ENCODE results near the gene KATNIP.

KATNIP gene

DNA sequence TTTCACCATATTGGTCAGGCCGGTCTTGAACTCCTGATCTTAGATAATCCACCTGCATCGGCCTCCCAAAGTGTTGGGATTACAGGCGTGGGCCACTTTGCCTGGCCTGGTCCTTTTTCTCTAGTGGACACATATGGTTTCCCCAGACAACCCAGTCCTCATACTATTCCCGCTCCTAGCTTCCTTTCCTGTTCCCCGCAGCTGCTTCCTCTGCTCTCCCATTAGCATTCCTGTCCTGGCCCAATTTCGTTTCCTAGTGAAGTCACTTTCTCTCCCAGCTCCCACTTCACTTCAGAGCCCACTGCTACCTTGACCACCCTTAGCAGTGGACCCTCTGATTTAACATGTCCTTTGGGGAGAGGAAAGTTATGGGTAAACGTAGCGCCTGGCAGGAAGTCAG is 11.3 kb downstream of the KATNIP start (continued):
- TF ChIP-seq, protein P1, sequence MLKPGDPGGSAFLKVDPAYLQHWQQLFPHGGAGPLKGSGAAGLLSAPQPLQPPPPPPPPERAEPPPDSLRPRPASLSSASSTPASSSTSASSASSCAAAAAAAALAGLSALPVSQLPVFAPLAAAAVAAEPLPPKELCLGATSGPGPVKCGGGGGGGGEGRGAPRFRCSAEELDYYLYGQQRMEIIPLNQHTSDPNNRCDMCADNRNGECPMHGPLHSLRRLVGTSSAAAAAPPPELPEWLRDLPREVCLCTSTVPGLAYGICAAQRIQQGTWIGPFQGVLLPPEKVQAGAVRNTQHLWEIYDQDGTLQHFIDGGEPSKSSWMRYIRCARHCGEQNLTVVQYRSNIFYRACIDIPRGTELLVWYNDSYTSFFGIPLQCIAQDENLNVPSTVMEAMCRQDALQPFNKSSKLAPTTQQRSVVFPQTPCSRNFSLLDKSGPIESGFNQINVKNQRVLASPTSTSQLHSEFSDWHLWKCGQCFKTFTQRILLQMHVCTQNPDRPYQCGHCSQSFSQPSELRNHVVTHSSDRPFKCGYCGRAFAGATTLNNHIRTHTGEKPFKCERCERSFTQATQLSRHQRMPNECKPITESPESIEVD (tag by site-specific recombination; IDR thresholded peaks at IDR 0.05), result no peak

DNA sequence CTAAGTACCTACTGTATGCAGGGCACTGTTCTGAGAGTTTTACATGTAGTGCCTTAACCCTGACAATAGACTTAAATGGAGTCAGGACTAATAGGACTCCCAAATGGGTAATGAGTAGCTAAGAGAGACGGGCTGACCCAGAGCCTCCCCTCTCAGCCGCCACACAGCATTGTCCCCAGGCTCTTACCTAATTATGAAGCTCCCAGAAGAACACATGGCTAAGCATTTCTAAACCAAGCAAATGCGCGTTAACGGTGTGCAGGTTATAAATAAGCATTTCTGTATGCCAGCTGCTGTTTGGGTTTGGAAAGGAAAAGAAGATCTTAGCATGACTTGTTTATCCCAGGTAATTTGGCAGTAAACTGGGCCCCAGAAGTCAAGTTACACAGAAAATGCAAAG is 14.3 kb downstream of the KATNIP start:
- POLR2A ChIA-PET, result interaction anchor here (1.6 kb wide), 1 partner anchor 14 kb away, joined by 6 read pairs; the partner anchor contains the start of genes GTF3C1 and KATNIP
- Histone ChIP-seq H3K27ac (ENCODE audit: extremely low read depth, low read depth, low read length) (no peak overlapping the region), H3K9me3 (ENCODE audit: control insufficient read depth, insufficient read depth, low read depth, low read length) (no peaks in the 10 kb centered on the region), H3K4me1 (ENCODE audit: control insufficient read depth, insufficient read depth, low read length) (no peaks in the 10 kb centered on the region), H3K4me3 (ENCODE audit: low read depth, low read length) (no peak overlapping the region), H3K36me3 (ENCODE audit: control insufficient read depth in 2 of 2, insufficient read depth in 1 of 2, low read length in 2 of 2) (no peaks in the 10 kb centered on the region)
- CTCF ChIA-PET, result interaction anchor here (0.6 kb wide), 1 partner anchor 385 kb away, joined by 4 read pairs; no protein-coding TSS in a partner anchor
- TF ChIP-seq HOXD13 (CRISPR knock-in tag; IDR thresholded peaks at IDR 0.05; ENCODE audit: borderline replicate concordance), result no peak
- TF ChIP-seq, protein P2, sequence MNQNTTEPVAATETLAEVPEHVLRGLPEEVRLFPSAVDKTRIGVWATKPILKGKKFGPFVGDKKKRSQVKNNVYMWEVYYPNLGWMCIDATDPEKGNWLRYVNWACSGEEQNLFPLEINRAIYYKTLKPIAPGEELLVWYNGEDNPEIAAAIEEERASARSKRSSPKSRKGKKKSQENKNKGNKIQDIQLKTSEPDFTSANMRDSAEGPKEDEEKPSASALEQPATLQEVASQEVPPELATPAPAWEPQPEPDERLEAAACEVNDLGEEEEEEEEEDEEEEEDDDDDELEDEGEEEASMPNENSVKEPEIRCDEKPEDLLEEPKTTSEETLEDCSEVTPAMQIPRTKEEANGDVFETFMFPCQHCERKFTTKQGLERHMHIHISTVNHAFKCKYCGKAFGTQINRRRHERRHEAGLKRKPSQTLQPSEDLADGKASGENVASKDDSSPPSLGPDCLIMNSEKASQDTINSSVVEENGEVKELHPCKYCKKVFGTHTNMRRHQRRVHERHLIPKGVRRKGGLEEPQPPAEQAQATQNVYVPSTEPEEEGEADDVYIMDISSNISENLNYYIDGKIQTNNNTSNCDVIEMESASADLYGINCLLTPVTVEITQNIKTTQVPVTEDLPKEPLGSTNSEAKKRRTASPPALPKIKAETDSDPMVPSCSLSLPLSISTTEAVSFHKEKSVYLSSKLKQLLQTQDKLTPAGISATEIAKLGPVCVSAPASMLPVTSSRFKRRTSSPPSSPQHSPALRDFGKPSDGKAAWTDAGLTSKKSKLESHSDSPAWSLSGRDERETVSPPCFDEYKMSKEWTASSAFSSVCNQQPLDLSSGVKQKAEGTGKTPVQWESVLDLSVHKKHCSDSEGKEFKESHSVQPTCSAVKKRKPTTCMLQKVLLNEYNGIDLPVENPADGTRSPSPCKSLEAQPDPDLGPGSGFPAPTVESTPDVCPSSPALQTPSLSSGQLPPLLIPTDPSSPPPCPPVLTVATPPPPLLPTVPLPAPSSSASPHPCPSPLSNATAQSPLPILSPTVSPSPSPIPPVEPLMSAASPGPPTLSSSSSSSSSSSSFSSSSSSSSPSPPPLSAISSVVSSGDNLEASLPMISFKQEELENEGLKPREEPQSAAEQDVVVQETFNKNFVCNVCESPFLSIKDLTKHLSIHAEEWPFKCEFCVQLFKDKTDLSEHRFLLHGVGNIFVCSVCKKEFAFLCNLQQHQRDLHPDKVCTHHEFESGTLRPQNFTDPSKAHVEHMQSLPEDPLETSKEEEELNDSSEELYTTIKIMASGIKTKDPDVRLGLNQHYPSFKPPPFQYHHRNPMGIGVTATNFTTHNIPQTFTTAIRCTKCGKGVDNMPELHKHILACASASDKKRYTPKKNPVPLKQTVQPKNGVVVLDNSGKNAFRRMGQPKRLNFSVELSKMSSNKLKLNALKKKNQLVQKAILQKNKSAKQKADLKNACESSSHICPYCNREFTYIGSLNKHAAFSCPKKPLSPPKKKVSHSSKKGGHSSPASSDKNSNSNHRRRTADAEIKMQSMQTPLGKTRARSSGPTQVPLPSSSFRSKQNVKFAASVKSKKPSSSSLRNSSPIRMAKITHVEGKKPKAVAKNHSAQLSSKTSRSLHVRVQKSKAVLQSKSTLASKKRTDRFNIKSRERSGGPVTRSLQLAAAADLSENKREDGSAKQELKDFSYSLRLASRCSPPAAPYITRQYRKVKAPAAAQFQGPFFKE (tag by site-specific recombination; IDR thresholded peaks at IDR 0.05; ENCODE audit: borderline replicate concordance), result no peak
- TF ChIP-seq ZNF266 (tag by site-specific recombination; IDR thresholded peaks at IDR 0.05; ENCODE audit: low read depth), result no peak
- TF ChIP-seq ZBTB20 (tag by site-specific recombination; IDR thresholded peaks at IDR 0.05), result no peak
- no peak for TF ChIP-seq ZNF629 (tag by site-specific recombination; IDR thresholded peaks at IDR 0.05)
- TF ChIP-seq ZBTB21 (tag by site-specific recombination; IDR thresholded peaks at IDR 0.05), result no peak
- no peak for TF ChIP-seq GFI1B (tag by site-specific recombination; IDR thresholded peaks at IDR 0.05)
- TF ChIP-seq GLI2 (tag by site-specific recombination; IDR thresholded peaks at IDR 0.05; ENCODE audit: borderline replicate concordance, low read depth), result no peak
- TF ChIP-seq EGR2 (tag by site-specific recombination; IDR thresholded peaks at IDR 0.05; ENCODE audit: low read depth), result no peak
- TF ChIP-seq ZNF221 (tag by site-specific recombination; IDR thresholded peaks at IDR 0.05; ENCODE audit: borderline replicate concordance), result no peak
- no peak for TF ChIP-seq GLIS2 (tag by site-specific recombination; IDR thresholded peaks at IDR 0.05)
- TF ChIP-seq, protein P3, sequence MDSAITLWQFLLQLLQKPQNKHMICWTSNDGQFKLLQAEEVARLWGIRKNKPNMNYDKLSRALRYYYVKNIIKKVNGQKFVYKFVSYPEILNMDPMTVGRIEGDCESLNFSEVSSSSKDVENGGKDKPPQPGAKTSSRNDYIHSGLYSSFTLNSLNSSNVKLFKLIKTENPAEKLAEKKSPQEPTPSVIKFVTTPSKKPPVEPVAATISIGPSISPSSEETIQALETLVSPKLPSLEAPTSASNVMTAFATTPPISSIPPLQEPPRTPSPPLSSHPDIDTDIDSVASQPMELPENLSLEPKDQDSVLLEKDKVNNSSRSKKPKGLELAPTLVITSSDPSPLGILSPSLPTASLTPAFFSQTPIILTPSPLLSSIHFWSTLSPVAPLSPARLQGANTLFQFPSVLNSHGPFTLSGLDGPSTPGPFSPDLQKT (IDR thresholded peaks at IDR 0.05; ENCODE audit: borderline replicate concordance, low read depth, low read length), result no peak
- TF ChIP-seq, protein P4, sequence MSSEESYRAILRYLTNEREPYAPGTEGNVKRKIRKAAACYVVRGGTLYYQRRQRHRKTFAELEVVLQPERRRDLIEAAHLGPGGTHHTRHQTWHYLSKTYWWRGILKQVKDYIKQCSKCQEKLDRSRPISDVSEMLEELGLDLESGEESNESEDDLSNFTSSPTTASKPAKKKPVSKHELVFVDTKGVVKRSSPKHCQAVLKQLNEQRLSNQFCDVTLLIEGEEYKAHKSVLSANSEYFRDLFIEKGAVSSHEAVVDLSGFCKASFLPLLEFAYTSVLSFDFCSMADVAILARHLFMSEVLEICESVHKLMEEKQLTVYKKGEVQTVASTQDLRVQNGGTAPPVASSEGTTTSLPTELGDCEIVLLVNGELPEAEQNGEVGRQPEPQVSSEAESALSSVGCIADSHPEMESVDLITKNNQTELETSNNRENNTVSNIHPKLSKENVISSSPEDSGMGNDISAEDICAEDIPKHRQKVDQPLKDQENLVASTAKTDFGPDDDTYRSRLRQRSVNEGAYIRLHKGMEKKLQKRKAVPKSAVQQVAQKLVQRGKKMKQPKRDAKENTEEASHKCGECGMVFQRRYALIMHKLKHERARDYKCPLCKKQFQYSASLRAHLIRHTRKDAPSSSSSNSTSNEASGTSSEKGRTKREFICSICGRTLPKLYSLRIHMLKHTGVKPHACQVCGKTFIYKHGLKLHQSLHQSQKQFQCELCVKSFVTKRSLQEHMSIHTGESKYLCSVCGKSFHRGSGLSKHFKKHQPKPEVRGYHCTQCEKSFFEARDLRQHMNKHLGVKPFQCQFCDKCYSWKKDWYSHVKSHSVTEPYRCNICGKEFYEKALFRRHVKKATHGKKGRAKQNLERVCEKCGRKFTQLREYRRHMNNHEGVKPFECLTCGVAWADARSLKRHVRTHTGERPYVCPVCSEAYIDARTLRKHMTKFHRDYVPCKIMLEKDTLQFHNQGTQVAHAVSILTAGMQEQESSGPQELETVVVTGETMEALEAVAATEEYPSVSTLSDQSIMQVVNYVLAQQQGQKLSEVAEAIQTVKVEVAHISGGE (tag by site-specific recombination; conservative IDR thresholded peaks at IDR 0.05; ENCODE audit: low read depth), result no peak
- TF ChIP-seq ZNF549 (tag by site-specific recombination; IDR thresholded peaks at IDR 0.05), result no peak
- no peak for TF ChIP-seq ZNF670 (tag by site-specific recombination; IDR thresholded peaks at IDR 0.05; ENCODE audit: low read depth)
- TF ChIP-seq ZNF585B (tag by site-specific recombination; IDR thresholded peaks at IDR 0.05), result no peak
- TF ChIP-seq ZNF175 (tag by site-specific recombination; IDR thresholded peaks at IDR 0.05), result no peak

Data from HEK293 (cell line).